Left colon (tissue), 2 donors: ENCODE data around the gene UNC5B. TPM values are rescaled to one million over a fixed set of nuclear protein-coding genes. Genes with fewer than 3 reads are reported as not detected.
"Not testable (repeated sequence)": the region's sequence is repeated elsewhere in the genome, so short reads cannot be mapped to it uniquely, and the experiment has no call there.

Experiments
- ATAC-seq: fragments of 200-7000 bp; cut with Tn5 transposase; one replicate; pipeline ENCODE4 v1.9.1; 2020; ENCODE audit warnings: mild to moderate bottlenecking, moderate library complexity
- DNase-seq, 2 donors: peaks; one replicate each; pipeline ENCODE4 v3.0.0-alpha.2; 2020
- intact Hi-C, 2 donors: fragments of 100-400 bp; cut with DNase I in 1 of 2; cut with micrococcal nuclease in 1 of 2; formaldehyde crosslinking; loops; one replicate each; pipeline versions ENCODE4 v1.11.2 to v1.14.0; 2022; cut with DNase I, micrococcal nuclease
- total RNA-seq, 2 donors: library from RNA; stranded (reverse); fragmentation: NEBNext Ultra II Directional; extraction: Animal tissue kit (Norgen Biotek cat#: 25700); gene quantifications; one replicate each; pipeline ENCODE4 v1.2.1, GENCODE V29; 2021
- donor health status: DM: no; HTN: no; CAD: no.
- donor health status: DM: yes; HTN: yes; CAD: no.

UNC5B gene
- total RNA-seq, 2 donors from 2014 or later, result 19.4 to 32.4 TPM

- ATAC-seq, DNase-seq: not testable (repeated sequence)
- intact Hi-C loops, result loop anchor here in 1 of 2 donors (10.0 kb wide), 1 partner anchor 45 kb away; no protein-coding TSS in a partner anchor
Observed at GRCh38 chr10:71219236-71219917, 7.0 kb downstream of the UNC5B start.

GRCh38 chr10:71219918-71220688 lies 7.7 kb downstream of the UNC5B start:
- DNase-seq (no peak), ATAC-seq (no peak)
- intact Hi-C loops, result loop anchor here in 1 of 2 donors (10.0 kb wide), 1 partner anchor 45 kb away; no protein-coding TSS in a partner anchor

DNA sequence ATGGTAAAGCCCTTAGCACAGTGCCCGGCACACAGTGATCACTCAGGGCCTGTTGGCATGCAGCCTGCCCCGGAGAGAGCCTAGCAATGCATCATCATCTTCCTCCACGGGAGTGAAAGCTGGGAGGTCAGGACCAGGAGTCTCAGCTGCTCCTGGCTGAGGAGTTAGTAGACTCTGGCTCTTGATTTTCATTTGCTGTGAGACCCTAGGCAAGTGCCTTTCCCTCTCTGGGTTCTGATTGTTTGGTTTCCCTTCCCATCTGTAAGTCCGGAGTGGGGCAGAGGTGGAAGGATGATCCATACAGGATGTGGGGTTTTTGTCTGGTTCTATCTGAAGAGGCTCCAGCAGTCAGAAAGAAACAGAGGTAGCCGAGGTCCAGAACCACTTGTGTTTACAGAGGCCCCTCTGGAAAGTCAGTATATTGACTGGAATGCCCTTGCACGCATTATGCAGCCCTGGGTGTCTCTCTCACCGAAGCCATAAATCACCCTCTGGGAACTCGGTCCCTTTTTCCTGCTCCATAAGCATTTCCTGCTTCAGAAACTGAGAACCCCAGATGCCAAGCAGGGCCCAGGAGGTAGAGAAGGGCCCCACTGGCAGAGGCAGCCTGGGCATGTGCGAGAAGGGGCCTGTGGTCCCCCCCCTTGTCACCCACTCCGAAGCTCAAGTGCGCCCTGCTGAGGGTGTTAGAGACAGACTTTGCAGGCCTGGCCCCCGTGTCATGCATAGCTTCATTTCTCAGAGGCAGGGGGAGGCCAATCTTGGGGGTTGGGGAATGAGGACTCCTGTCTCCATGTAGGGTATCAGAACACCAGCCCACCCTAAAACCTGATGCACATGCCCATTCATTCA lies 8.5 kb downstream of the UNC5B start:
- intact Hi-C loops, result no loop called here
- DNase-seq (no peak), ATAC-seq (no peak)

DNA sequence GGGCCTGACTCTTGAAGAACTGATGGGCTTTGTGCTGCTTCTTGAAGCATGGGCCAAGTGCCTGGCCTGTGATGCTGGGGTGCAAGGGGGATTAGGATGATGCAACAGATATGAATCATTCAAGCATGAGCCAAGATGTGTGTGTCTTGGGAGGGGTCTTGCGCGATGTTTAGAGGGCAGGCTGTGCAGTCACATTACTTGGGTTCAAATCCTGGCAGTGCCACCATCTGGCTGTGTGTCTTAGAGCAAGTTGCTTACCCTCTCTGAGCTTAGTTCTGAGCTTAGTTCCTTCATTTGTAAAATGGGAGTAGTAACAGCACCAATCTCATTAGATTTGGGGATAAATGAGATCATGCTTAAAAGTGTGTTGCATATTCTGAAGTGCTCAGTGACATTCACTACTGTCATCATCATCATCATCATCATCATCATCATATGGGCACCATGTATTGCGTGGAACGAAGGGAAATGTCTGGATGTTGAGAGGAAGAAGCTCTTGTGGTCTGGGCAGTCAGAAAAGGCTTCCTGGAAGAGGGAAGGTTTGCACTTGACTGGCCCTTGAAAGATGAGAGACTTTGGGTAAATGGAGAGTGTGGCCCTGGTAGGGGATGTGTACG lies 9.3 kb downstream of the UNC5B start:
- DNase-seq, result no peak
- ATAC-seq, result no peak
- intact Hi-C loops, result no loop called here

DNA sequence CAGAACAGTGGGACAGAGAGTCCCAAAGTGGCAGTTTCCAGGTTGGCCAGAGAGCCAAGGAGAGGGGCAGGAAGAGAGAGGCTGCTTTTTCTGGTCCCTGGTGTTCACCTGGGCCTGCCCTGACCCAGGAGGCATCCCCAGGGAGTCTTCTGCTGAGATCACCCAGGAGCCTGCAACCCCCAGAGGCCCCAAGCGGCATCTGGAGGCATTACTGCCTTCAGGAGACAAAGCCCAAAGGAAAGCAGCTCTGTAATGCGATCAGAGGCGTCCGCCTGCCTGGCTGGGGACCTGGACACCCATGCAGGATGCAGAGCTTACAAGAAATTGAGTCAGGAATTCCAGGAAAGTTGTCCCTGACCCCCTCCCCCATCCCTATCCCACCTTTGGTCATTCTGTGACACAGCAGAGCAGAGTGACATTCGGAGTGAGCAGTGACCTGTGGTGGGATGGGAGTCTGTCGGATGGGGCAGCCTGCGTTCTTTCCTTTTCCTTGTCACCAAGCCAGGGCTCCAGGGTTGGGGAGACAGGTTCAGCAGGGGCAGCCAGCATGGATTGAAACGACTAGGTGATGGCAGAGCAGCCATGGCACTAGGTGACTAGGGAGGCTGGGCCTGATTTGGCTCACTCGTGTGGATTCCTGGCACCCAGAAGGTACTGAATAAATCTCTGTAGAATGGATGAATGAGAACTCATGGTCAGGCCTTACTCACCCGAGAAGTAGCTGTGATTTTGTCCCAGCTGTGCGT lies 10.4 kb downstream of the UNC5B start:
- ATAC-seq, result no peak
- intact Hi-C loops, result no loop called here
- DNase-seq, result no peak

- ATAC-seq, result no peak
- DNase-seq, result no peak
- intact Hi-C loops, result no loop called here
Observed at GRCh38 chr10:71223347-71224058, 11.1 kb downstream of the UNC5B start.

DNA sequence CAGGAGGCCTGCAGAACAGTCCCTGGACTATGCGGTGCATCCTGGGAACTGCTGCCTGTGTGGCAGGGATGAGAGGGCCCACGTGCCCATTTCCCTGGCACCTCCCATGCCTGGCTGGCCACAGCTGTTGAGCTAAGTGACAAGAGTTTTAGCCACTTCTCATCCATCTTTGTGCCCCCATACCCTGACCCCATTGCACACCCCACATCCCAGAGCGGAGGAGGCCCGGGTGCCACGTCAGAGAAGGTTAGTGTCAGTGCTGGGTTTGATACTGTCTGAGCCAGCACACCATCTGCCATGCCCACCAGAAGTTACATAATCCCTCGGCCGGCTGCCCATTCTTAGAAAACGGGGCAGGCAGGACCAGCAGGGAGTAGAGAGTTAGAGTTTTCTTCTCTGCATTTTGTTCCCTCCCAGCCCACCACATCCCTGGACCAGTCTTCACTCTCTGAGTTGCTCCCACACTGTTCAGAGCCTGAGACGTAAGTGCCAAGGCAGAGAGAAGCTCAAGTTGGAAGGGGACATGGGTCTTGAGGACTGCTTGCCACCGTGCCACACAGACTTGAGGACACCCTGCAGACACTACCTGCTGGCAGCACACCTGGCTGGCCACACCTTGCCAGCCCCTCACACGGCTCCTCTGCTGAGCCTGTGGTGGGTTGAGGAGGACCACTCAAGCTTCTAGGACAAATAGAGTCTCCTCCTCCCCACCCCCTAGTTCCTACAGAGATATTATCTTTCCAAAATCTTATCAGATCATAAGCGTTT lies 13.1 kb downstream of the UNC5B start:
- DNase-seq (peak in 1 of 2 donors; percentile 2), ATAC-seq (no peak)

DNA sequence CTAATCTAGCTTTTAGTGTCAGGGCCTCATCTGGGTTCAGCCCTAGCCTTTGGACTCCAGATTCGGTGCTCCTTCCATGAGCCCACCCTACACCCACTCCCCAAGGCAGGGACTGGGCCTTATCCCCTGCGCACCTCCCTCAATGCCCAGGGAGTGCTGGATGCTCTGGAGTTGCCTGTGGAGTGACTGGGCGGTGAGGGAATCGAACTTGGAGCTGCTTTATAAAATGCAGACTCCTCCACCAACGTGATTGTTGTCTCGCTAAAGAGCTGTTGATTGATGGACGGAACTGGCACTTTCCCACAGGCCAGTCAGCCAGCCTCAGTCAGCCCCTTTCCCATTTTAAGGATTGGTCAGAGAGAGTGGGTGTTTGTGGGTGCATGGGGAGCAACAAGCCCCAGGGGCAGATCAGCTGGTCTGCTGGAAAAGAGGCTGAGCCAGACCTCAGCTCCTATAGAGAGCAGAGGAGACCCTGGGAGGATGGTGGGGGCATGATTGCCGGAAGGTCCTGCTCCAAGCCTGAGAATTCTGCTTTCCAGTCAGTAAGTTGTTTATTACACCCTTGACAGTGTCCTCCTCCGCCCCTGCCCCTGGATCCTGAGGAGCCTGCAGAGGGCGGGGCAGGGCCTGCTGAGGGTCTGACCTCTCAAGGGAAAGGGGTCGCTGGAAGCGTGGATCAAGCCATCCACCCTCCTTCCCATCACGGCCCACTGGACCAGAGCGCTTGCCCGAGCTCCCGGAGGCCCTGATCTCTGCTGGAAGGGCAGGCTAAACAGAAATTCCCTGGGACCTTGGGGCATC lies 16.7 kb downstream of the UNC5B start:
- intact Hi-C loops, result no loop called here
- ATAC-seq (no peak), DNase-seq (peak in 1 of 2 donors; percentile 16)

More for the DNA sequence above, 13.1 kb downstream of the UNC5B start:
- intact Hi-C loops, result no loop called here

DNA sequence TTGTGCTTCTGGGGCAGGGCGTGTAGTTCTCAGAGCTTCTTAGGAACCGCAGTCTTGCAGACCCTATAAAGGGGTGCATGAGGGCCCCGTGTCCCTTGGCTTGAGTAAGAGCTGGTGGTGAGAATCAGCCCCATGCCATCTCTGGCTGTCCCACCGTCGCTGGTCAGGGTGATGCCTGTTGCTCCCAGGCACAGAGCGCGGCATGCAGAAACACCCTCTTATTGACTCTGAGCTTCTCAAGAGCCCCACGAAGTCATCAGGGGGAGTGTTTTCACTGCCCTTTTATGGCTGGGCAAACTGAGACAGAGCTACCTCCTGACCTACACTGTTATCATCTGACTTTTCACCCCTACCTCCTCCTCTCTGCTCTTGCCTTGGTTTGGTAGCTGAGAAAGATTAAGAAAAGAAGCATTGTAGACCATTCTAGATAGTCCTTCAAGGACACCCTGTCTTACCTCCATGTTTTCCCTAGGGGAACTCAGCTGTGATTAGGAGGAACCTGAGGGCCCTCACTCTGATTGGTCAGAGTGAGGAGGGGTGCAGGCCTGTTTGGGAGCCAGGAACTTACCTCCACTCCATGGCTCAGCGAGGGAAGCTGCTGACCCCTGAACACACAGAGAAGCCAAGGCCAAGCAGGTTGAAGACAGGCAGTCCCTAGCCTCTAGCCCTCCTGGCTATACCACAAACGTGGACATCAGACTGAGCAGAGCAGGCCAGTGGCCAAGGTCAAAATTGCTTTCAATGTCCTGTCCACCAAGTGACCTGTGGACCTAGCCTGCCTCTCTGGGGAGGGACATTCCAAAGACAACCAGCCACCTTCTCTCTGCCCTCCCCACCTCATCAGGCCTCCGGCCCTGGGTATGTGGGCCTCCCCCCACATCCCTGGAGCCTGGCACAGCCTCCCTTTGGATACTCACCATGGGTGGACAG lies 17.6 kb downstream of the UNC5B start:
- ATAC-seq (no peak), DNase-seq (no peak)
- intact Hi-C loops, result no loop called here

DNA sequence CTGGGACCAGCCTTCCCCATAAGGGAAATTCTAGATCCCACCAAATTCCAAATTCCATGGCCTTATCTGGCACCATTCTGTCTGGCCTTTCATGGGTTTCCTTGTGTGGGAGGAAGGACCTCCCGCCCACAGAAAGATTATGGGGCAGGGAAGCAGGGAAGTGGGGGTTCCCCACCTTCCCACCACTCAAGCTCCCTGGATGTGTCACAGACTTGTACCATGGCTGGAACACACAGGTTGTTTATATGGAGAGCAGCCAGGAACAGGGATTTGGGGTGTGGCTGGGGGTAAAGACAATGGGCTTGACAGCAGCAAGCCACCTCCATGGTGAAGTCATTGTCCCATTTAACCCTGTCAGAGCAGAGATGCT lies 18.3 kb downstream of the UNC5B start:
- ATAC-seq (peak; percentile 36), DNase-seq (no peak)
- intact Hi-C loops, result no loop called here

DNA sequence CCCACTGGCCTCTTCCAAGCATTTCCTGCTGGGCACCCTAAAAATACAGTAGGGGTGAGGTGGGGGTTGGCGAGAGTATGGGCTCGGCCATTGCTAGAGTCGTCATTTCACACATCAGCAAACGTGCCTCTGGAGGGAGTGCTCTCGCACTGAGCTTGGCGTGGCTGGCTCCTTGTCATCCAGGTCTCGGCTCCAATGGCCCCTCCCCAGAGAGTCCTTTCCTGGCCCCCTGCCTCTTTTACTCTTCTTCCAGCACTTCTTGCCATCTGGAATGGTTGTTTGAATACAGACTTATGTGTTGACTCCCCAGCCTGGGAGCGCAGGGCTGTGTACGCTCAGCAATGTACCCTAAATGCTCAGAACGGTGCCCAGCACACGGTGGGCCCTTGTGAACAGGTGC lies 18.8 kb downstream of the UNC5B start:
- DNase-seq, result no peak
- intact Hi-C loops, result no loop called here
- ATAC-seq, result no peak

DNA sequence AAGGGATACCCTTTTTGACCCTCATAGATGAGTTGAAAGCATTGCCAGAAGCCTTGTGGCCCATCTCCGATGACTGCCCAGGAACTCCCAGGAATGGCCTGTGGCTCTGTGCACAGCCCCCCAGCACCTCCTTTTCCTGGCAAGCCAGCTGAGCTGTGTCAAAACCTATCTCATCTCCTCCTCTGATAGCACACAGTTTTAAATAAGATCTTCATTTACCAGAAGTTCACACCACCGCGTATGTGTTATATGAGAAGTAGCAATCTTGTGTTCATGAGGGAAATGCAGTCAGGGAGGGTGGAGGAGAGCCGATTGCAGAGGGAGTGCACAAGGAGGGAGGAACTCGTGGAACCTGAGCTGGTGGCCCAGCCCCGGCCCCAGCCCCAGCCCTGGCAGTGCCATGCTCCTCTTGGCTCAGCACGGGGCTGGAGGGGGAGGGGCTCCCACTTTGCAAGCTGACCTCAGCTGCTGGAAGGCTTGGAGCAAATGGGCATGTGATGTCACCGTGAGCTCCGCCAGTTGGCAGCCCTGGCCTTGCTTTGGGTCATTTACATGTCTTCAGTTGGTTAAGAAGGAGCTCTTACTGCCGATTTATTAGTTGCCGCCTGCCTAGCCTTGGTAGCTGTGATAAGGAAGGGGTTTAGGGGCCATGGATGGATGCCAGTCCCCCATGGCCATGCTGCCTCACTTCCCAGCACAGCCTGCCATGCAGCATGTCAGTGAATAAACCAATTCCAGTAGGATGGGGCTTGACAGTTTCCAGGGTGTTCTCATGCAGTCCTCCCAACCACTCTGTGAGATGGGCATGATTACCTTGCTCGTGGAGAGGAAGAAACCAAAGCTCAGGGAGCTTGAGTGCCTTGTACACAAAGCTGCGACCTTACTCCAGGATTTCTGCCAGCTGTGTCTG lies 20.0 kb downstream of the UNC5B start:
- intact Hi-C loops, result no loop called here
- ATAC-seq (peak; percentile 36), DNase-seq (peak in 1 of 2 donors; percentile 54)

- peak in 1 of 2 donors; percentile 53 for DNase-seq
- peak; percentile 69 for ATAC-seq
- intact Hi-C loops, result no loop called here
Observed at GRCh38 chr10:71233482-71233892, 21.1 kb downstream of the UNC5B start.
